Parathyroid adenoma (tissue), 2 donors: Measurements from ENCODE around the gene TAL1.
A peak's percentile ranks its signal among the peaks of the same experiment; 100 is the strongest.

Experiments
- H2AFZ ChIP-seq: fragments of 300-600 bp; sonication (generic); one replicate; pipeline ENCODE4 v1.7.0; 2017; ENCODE audit warnings: antibody characterized with exemption, mild to moderate bottlenecking
- H3K27ac ChIP-seq: fragments of 300-600 bp; sonication (generic); one replicate; pipeline ENCODE4 v1.7.0; 2017
- H3K27me3 ChIP-seq: fragments of 300-600 bp; sonication (generic); one replicate; pipeline ENCODE4 v1.7.0; 2017; ENCODE audit warnings: low read length; ENCODE audit not compliant: control insufficient read depth, insufficient read depth
- H3K36me3 ChIP-seq: fragments of 300-600 bp; sonication (generic); one replicate; pipeline ENCODE4 v1.7.0; 2017; ENCODE audit warnings: low read length; ENCODE audit not compliant: control insufficient read depth, insufficient read depth
- H3K4me1 ChIP-seq: fragments of 300-600 bp; sonication (generic); one replicate; pipeline ENCODE4 v1.7.0; 2017; ENCODE audit warnings: control low read depth
- H3K4me2 ChIP-seq: fragments of 300-600 bp; sonication (generic); one replicate; pipeline ENCODE4 v1.7.0; 2017; ENCODE audit warnings: low read length
- H3K4me3 ChIP-seq: fragments of 300-600 bp; sonication (generic); one replicate; pipeline ENCODE4 v1.7.0; 2017; ENCODE audit warnings: low read depth, low read length
- H3K79me2 ChIP-seq: fragments of 300-600 bp; sonication (generic); one replicate; pipeline ENCODE4 v1.7.0; 2017; ENCODE audit warnings: control low read depth
- H3K9ac ChIP-seq: fragments of 300-600 bp; sonication (generic); one replicate; pipeline ENCODE4 v1.7.0; 2017; ENCODE audit warnings: mild to moderate bottlenecking
- H3K9me3 ChIP-seq: fragments of 300-600 bp; sonication (generic); one replicate; pipeline ENCODE4 v1.7.0; 2017; ENCODE audit warnings: low read length; ENCODE audit not compliant: control insufficient read depth
- TF ChIP-seq, protein P1 (sequence below): fragments of 300-600 bp; sonication (generic); IDR thresholded peaks from one replicate; pipeline ENCODE4 v1.7.0; 2017; ENCODE audit warnings: antibody characterized with exemption, mild to moderate bottlenecking
- donor health status: primary hyperparathyroidism.

TAL1 gene

GRCh38 chr1:47180603-47181094 is 51.4 kb downstream of the TAL1 start:
- Histone ChIP-seq H3K36me3 (no peaks in the 10 kb centered on the region), H3K4me3 (no peak overlapping the region), H2AFZ (no peak overlapping the region), H3K9ac (no peak overlapping the region), H3K9me3 (no peaks in the 10 kb centered on the region), H3K27me3 (no peaks in the 10 kb centered on the region), H3K4me2 (no peak overlapping the region), H3K27ac (no peak overlapping the region), H3K4me1 (no peaks in the 10 kb centered on the region), H3K79me2 (no peaks in the 10 kb centered on the region)
- TF ChIP-seq, protein P1, sequence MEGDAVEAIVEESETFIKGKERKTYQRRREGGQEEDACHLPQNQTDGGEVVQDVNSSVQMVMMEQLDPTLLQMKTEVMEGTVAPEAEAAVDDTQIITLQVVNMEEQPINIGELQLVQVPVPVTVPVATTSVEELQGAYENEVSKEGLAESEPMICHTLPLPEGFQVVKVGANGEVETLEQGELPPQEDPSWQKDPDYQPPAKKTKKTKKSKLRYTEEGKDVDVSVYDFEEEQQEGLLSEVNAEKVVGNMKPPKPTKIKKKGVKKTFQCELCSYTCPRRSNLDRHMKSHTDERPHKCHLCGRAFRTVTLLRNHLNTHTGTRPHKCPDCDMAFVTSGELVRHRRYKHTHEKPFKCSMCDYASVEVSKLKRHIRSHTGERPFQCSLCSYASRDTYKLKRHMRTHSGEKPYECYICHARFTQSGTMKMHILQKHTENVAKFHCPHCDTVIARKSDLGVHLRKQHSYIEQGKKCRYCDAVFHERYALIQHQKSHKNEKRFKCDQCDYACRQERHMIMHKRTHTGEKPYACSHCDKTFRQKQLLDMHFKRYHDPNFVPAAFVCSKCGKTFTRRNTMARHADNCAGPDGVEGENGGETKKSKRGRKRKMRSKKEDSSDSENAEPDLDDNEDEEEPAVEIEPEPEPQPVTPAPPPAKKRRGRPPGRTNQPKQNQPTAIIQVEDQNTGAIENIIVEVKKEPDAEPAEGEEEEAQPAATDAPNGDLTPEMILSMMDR, result no peak

DNA sequence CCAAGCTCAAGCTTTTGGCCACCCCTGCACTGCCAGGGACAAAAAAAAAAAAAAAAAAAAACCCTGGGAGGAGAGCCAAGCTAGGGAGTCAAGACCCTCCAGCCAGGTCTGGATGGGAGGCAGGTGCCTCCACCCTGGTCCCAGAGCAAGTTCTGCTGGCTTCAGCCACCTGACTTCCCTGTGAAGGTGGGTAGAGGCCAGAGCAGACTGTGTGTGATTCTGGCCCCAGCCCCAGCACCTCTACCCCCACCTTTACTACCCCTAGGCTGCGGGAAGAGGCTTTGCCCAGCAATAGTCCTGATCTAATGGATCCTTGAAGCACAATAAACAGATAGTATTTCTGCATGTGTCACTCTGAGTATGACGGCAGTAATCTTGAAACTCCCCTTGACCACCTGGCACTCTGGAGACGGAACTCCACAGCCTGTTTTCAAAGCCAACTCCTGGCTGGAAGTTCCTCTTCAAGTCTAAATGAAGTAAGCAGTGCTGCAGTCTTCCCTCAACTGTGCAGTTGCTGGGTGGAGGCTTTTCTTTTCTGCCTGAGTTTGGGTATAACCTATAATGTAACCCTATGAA is 51.9 kb downstream of the TAL1 start:
- no peak overlapping the region for H2AFZ ChIP-seq
- peak overlapping the region; percentile 71 for H3K4me2 ChIP-seq
- no peaks in the 10 kb centered on the region for H3K4me1 ChIP-seq
- no peak overlapping the region for H3K9ac ChIP-seq
- no peaks in the 10 kb centered on the region for H3K27me3 ChIP-seq
- no peaks in the 10 kb centered on the region for H3K79me2 ChIP-seq
- TF ChIP-seq, protein P1, result no peak
- no peak overlapping the region for H3K4me3 ChIP-seq
- H3K36me3 ChIP-seq, result no peaks in the 10 kb centered on the region
- H3K9me3 ChIP-seq, result no peaks in the 10 kb centered on the region
- no peak overlapping the region for H3K27ac ChIP-seq

DNA sequence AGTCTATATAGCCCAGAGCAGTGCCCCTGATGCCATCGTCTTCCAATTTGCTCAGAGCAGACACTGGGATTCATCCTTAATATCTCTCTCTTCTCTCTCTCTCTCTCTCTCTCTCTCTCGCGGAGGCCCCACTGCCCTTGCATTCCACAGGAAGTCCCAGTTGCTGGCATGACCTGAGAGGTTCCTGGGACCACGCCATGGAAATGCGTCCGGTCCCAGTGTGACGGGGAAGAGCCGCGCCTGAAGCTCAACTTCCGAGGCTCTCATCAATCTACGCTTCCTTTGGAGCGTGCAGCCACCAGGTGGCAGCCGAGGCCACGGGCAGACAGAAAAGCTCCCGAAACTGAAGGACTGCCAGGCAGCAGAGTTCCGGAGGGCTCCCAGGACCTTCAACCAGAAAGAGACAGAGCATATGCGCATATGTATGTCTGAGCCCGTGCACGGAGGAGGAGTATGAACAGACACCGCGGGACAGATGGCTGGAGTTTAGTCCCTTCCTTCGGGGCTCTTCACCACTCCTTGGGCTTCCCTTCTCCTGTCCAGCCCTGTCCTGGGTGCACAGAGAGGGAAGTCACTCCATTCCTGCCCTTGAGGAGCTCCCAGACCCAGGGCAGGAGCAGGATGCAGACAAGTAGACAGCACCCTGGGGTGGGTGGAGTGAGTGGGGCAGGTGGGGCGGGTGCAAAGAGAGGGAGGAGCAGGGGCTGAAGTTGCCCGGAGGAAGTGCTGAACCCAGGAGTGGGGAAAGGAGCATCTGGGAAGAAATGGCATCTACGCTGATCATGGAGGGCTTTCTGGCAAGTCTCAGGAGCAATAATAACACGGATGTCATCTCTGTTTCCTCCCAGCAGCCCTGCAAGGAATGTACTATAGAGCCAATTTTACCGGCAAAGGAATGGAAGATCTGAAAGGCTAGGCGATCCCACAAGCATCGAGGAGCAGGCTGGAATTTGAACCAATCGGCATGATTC is 52.7 kb downstream of the TAL1 start:
- Histone ChIP-seq H3K4me1 (no peaks in the 10 kb centered on the region), H3K79me2 (no peaks in the 10 kb centered on the region), H3K36me3 (no peaks in the 10 kb centered on the region), H3K27me3 (no peaks in the 10 kb centered on the region), H2AFZ (peak overlapping the region; percentile 81), H3K9me3 (no peaks in the 10 kb centered on the region), H3K9ac (no peak overlapping the region), H3K27ac (no peak overlapping the region), H3K4me3 (peak overlapping the region; percentile 40), H3K4me2 (peak overlapping the region; percentile 71)
- TF ChIP-seq, protein P1, result peak; percentile 72

DNA sequence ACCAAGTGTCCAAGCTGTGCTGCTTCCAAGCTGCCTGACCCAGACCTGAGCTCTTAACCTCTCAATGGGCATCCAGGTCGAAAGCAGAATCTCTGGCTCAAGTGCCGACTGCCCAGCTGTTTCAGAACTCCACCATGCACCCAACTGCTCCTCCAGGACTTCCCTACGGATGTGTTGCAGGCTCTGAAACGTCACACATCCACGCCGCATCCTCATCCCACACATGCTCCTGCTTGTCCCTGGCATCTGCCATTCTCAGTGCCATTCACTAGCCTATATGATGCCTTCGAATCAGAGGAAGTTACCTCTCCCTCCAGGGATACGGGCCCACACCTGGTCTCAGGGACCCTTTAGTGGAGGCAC is 53.4 kb downstream of the TAL1 start:
- H3K9ac ChIP-seq, result no peak overlapping the region
- H3K9me3 ChIP-seq, result no peaks in the 10 kb centered on the region
- no peaks in the 10 kb centered on the region for H3K4me1 ChIP-seq
- no peak overlapping the region for H3K4me3 ChIP-seq
- no peak overlapping the region for H2AFZ ChIP-seq
- TF ChIP-seq, protein P1, result no peak
- no peaks in the 10 kb centered on the region for H3K79me2 ChIP-seq
- no peaks in the 10 kb centered on the region for H3K36me3 ChIP-seq
- H3K27ac ChIP-seq, result no peak overlapping the region
- no peaks in the 10 kb centered on the region for H3K27me3 ChIP-seq
- H3K4me2 ChIP-seq, result no peak overlapping the region
